Erythroblast (primary cell): ENCODE results near the gene SNX30.

Source experiments
- GATA1 ChIP-seq: IDR thresholded peaks from 2 replicates; pipeline ENCODE4 v1.6.1; 2011; ENCODE audit warnings: low read depth, mild to moderate bottlenecking, control low read depth, low read length, moderate library complexity
- POLR2A ChIP-seq: IDR thresholded peaks from 2 replicates; pipeline ENCODE4 v1.6.1; 2011; ENCODE audit warnings: mild to moderate bottlenecking, low read length

DNA sequence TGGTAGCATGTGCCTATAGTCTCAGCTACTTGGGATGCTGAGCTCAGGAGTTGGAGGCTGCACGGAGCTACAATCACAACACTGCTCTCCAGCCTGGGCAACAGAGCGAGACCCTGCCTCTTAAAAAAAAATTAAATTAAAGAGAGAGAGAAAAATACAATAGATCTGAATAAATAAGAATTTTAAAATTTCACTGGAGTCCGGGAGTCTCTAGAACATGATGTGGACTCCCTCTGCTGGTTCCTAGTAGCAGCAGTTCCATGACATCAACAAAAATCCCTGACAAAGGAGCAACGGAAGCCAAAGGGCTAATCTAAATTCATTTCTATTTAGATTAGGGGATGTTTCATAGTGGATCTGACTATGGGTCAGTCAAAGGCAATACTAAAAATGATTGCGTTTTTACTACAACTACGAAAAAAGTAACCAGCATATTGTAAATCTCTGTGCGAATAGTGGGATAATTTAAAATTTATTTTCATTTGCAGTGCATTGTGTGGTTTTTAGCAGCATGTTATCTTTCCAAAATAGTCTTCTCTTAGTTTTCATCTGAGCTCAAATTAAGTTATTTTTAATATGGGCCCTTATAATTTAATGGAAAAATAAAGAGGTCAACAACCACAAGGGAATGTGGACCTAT, 39.4 kb upstream of the SNX30 start:
- no peak for TF ChIP-seq POLR2A
- no peak for TF ChIP-seq GATA1
